Measurements from ENCODE around the gene OTOF. TPM values are rescaled to one million over a fixed set of nuclear protein-coding genes. Genes with fewer than 3 reads are reported as not detected.
A peak's percentile ranks its signal among the peaks of the same experiment; 100 is the strongest.

Gene OTOF
- total and polyA plus RNA-seq, 2 of the 13 experiments (the other 11 are each of a cell fraction or from before 2014, with no cell fraction given), result 0.04 TPM; not detected in 1

DNA sequence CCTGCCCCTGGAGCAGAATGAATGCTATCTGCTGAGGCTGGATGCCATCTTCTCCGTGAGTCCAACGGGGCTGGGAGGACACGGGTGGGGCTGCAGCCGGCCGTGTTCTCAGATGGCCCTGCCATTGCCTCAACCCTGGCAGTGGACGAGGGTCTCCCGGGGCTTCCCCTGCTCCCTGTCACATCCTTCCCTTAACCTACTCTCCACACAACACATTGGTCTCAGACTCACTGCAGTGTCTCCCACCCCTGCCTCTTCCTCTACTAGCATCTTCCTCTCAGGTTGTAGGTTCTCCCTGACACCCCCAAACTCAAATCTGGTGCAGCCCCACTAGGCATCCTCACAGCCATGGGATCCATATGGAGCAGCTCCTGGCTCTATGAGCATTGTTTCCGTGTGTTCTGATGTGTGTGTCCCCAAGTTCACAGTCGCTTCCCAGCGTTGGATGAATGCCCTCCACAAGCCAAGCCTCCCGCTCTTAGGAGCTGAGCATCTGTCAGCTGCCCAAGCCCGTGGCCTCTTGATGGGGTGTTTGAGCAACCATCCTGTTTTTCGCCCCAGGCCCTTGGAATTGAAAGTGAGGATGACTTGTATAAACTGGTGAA, 27.8 kb downstream of the OTOF start (continued):
- TF ChIP-seq PITX1 (CRISPR knock-in tag; IDR thresholded peaks at IDR 0.05) (no peak), POLR2AphosphoS5 (IDR thresholded peaks at IDR 0.05; ENCODE audit: low read depth, low read length) (no peak), CHD2 (IDR thresholded peaks at IDR 0.05; ENCODE audit: low read depth, low read length) (no peak)

DNA sequence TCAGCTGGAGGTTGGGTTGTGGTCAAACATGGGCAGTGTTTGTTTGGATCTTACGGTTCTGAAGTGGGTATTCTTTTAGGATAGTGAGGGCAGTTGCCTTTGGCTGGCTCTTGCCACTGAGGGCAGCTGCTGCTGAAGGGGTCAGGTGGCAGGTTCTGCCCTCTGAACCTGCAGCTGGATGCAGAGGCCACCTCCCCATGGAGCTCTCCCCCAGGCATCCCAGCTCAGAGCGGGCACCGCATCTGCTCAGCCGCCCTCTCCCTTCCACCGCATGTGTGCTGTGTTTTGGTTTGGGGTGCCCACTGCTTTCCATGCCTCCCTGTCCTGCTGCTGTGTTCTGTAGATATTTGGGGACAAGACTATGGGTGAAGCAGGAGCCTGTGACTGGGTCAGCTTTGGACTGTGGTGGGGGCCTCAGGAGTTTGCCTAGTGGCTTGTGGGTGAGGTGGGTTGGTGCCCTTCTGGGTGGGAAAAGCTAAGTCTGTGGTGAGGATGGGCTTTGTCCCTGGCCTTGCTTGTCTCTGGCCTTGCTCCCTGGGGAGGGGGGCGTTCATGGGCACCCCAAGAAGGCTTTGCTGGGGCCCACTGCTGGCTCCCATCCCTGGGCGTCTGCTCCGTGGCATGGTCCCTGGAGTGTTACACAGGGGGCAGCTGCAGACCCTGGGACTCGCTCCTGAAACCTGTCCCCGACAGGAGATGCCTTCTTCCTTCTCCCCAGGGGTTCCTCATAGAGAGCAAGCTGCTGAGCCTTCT, 28.5 kb downstream of the OTOF start:
- DNase-seq (ENCODE audit: low spot score) (no peak), FAIRE-seq (no peak), ATAC-seq (peak; percentile 20; the same call in 2 of the 3 replicates)
- no peak overlapping the region for H3K4me3 ChIP-seq (replicated peaks in 1 of 3; ENCODE audit: insufficient read depth in 1 of 3, low read depth in 2 of 3, low read length in 3 of 3)
- peaks cover 0 to 20% of the 10 kb centered on the region in 2 experiments; a peak in 2 of 5 replicates for H3K27me3 ChIP-seq (ENCODE audit: control insufficient read depth in 1 of 2, insufficient read depth in 2 of 2, low read length in 2 of 2)
- no peaks in the 10 kb centered on the region for H3K36me3 ChIP-seq (replicated peaks in 1 of 2; ENCODE audit: control insufficient read depth in 1 of 2, insufficient read depth in 2 of 2, low read length in 2 of 2)
- no peaks in the 10 kb centered on the region for H3K4me1 ChIP-seq (ENCODE audit: insufficient read depth, low read length)
- H3K4me2 ChIP-seq (ENCODE audit: low read depth, low read length), result no peak overlapping the region
- CTCF ChIA-PET (ENCODE audit: low intra/inter-chr PET ratio, low total read pairs), result no interaction called here
- intact Hi-C loops (cut with micrococcal nuclease; ENCODE audit: unreplicated experiment) (no loop called here), in situ Hi-C loops (cut with HindIII; ENCODE audit: extremely low pct_ligation_motif_present, low pct_unique_long_range_greater_than_20kb) (no loop called here)
- no peak overlapping the region for H2AFZ ChIP-seq (ENCODE audit: low read length)
- no peak overlapping the region for H3K9ac ChIP-seq (ENCODE audit: insufficient read depth, low read depth, low read length)
- H3K27ac ChIP-seq (ENCODE audit: extremely low read length, insufficient read depth, low read length), result no peak overlapping the region
- H3K9me3 ChIP-seq (ENCODE audit: low read length), result no peaks in the 10 kb centered on the region
- POLR2A ChIA-PET, result no interaction called here
- no TSS peak for BruUV-seq (replicated peaks)
- WGBS (ENCODE audit: low lambda C conversion rate), result 78% methylated on average over 7 of the region's 10 CpGs
- no peaks in the 10 kb centered on the region for H3K79me2 ChIP-seq (ENCODE audit: insufficient read depth, low read length)
- H4K20me1 ChIP-seq (ENCODE audit: insufficient read depth, low read length), result no peaks in the 10 kb centered on the region
- TF ChIP-seq ATRX (CRISPR knock-in tag; IDR thresholded peaks at IDR 0.05; ENCODE audit: borderline replicate concordance), result no peak
- TF ChIP-seq, protein P1, sequence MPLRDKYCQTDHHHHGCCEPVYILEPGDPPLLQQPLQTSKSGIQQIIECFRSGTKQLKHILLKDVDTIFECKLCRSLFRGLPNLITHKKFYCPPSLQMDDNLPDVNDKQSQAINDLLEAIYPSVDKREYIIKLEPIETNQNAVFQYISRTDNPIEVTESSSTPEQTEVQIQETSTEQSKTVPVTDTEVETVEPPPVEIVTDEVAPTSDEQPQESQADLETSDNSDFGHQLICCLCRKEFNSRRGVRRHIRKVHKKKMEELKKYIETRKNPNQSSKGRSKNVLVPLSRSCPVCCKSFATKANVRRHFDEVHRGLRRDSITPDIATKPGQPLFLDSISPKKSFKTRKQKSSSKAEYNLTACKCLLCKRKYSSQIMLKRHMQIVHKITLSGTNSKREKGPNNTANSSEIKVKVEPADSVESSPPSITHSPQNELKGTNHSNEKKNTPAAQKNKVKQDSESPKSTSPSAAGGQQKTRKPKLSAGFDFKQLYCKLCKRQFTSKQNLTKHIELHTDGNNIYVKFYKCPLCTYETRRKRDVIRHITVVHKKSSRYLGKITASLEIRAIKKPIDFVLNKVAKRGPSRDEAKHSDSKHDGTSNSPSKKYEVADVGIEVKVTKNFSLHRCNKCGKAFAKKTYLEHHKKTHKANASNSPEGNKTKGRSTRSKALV (CRISPR knock-in tag; IDR thresholded peaks at IDR 0.05), result no peak
- TF ChIP-seq ZNF431 (CRISPR knock-in tag; IDR thresholded peaks at IDR 0.05; ENCODE audit: borderline replicate concordance, low read depth), result no peak
- TF ChIP-seq, protein P2, sequence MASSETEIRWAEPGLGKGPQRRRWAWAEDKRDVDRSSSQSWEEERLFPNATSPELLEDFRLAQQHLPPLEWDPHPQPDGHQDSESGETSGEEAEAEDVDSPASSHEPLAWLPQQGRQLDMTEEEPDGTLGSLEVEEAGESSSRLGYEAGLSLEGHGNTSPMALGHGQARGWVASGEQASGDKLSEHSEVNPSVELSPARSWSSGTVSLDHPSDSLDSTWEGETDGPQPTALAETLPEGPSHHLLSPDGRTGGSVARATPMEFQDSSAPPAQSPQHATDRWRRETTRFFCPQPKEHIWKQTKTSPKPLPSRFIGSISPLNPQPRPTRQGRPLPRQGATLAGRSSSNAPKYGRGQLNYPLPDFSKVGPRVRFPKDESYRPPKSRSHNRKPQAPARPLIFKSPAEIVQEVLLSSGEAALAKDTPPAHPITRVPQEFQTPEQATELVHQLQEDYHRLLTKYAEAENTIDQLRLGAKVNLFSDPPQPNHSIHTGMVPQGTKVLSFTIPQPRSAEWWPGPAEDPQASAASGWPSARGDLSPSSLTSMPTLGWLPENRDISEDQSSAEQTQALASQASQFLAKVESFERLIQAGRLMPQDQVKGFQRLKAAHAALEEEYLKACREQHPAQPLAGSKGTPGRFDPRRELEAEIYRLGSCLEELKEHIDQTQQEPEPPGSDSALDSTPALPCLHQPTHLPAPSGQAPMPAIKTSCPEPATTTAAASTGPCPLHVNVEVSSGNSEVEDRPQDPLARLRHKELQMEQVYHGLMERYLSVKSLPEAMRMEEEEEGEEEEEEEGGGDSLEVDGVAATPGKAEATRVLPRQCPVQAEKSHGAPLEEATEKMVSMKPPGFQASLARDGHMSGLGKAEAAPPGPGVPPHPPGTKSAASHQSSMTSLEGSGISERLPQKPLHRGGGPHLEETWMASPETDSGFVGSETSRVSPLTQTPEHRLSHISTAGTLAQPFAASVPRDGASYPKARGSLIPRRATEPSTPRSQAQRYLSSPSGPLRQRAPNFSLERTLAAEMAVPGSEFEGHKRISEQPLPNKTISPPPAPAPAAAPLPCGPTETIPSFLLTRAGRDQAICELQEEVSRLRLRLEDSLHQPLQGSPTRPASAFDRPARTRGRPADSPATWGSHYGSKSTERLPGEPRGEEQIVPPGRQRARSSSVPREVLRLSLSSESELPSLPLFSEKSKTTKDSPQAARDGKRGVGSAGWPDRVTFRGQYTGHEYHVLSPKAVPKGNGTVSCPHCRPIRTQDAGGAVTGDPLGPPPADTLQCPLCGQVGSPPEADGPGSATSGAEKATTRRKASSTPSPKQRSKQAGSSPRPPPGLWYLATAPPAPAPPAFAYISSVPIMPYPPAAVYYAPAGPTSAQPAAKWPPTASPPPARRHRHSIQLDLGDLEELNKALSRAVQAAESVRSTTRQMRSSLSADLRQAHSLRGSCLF (CRISPR knock-in tag; IDR thresholded peaks at IDR 0.05; ENCODE audit: borderline replicate concordance), result no peak
- TF ChIP-seq ZFP1 (CRISPR knock-in tag; IDR thresholded peaks at IDR 0.05), result no peak

All from HepG2 (cell line).